ENCODE measurements around the gene ACR.

GRCh38 chr22:50706481-50707125, 31.4 kb upstream of the ACR start:
- no peak for TF ChIP-seq CTCF (IDR thresholded peaks at IDR 0.05; ENCODE audit: low read depth, low read length)
- TF ChIP-seq MAX (IDR thresholded peaks at IDR 0.05; ENCODE audit: low read depth, low read length): no peak

All from NB4 (cell line).